ENCODE results near the gene MEGF10. TPM values are rescaled to one million over a fixed set of nuclear protein-coding genes. Genes with fewer than 3 reads are reported as not detected.

The MEGF10 gene
- total and polyA plus RNA-seq, 2 donors (not counting 1 experiment from before 2014, with no cell fraction given), result not detected

DNA sequence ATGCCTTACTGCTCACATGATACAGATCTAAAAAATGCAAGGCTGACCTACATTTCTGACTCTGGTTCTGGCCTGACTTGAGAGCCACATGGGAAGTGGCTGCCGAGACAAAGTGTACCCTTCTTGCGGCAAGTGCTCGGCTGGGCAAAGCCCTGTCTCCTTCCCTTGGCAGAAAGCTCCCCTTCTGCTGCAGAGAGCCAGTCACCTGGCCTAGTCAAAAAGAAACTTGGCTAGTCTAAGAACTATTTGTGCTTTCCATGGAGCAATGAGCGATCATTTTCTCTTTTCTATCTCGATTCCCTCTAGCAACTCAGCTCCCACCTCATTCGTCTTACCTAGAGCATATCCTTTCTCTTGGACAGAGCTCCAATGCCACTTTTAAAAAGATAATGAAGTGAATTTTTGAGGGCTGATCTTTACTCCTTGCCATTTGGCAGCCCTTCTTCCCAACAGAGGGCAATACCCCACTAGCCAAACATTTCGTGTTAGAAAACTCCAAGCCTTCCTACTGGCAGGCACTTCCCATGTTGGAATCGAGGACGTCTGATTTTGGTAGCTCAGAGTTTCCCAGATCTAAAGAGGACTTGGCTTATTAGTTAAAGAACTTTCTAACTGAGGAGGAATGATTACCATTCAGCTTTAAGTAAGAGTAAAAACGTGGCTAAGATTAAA, 118.8 kb downstream of the MEGF10 start:
- no peaks in the 10 kb centered on the region for H4K20me1 ChIP-seq (ENCODE audit: control insufficient read depth, insufficient read depth, low read length, poor library complexity, severe bottlenecking)
- Mint-ChIP-seq H3K9me3 (ENCODE audit: insufficient read depth) (no peaks in the 10 kb centered on the region), H3K27ac (no peak overlapping the region), H3K4me3 (no peak overlapping the region), H3K4me1 (peaks cover 2% of the 10 kb centered on the region), H3K27me3 (peaks cover 8% of the 10 kb centered on the region)
- ATAC-seq (ENCODE audit: low read depth) (no peak), DNase-seq (no peak)
- no peaks in the 10 kb centered on the region for H3K9me3 ChIP-seq (ENCODE audit: control extremely low read depth in 1 of 3, control insufficient read depth in 2 of 3, insufficient read depth in 1 of 3, low read length in 2 of 3)
- H3K4me3 ChIP-seq (ENCODE audit: control extremely low read depth in 1 of 5, extremely low read depth in 1 of 5, insufficient read depth in 1 of 5, low read depth in 2 of 5, low read length in 4 of 5), result no peak overlapping the region
- intact Hi-C loops (cut with micrococcal nuclease), result no loop called here
- ChIA-PET POLR2A (no interaction called here), CTCF (interaction anchor here (1.2 kb wide), 1 partner anchor 82 kb away, joined by 3 read pairs; no protein-coding TSS in a partner anchor)
- WGBS (ENCODE audit: insufficient coverage), result 97% methylated on average over 3 of the region's 10 CpGs
- H3K9ac ChIP-seq (ENCODE audit: low read length), result no peak overlapping the region
- no peak overlapping the region for H3K27ac ChIP-seq (ENCODE audit: low read length in 2 of 2)
- TF ChIP-seq, protein P1, sequence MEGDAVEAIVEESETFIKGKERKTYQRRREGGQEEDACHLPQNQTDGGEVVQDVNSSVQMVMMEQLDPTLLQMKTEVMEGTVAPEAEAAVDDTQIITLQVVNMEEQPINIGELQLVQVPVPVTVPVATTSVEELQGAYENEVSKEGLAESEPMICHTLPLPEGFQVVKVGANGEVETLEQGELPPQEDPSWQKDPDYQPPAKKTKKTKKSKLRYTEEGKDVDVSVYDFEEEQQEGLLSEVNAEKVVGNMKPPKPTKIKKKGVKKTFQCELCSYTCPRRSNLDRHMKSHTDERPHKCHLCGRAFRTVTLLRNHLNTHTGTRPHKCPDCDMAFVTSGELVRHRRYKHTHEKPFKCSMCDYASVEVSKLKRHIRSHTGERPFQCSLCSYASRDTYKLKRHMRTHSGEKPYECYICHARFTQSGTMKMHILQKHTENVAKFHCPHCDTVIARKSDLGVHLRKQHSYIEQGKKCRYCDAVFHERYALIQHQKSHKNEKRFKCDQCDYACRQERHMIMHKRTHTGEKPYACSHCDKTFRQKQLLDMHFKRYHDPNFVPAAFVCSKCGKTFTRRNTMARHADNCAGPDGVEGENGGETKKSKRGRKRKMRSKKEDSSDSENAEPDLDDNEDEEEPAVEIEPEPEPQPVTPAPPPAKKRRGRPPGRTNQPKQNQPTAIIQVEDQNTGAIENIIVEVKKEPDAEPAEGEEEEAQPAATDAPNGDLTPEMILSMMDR (IDR thresholded peaks at IDR 0.05), result no peak
- TF ChIP-seq EZH2 (IDR thresholded peaks at IDR 0.05; ENCODE audit: borderline replicate concordance, insufficient read depth, low read depth, low read length, poor library complexity, severe bottlenecking), result no peak
- no peaks in the 10 kb centered on the region for H3K27me3 ChIP-seq (replicated peaks in 1 of 4; ENCODE audit: control extremely low read depth in 1 of 4, control insufficient read depth in 3 of 4, insufficient read depth in 4 of 4, low read length in 3 of 4)
- H3K79me2 ChIP-seq (ENCODE audit: control insufficient read depth, insufficient read depth, low read length), result no peaks in the 10 kb centered on the region
- no peak overlapping the region for H3K4me2 ChIP-seq (replicated peaks; ENCODE audit: low read depth, low read length, poor library complexity, severe bottlenecking)
- no peaks in the 10 kb centered on the region for H3K4me1 ChIP-seq (ENCODE audit: control insufficient read depth in 2 of 2, insufficient read depth in 2 of 2, low read length in 2 of 2)
- H2AFZ ChIP-seq (ENCODE audit: insufficient read depth, low read depth, low read length, poor library complexity, severe bottlenecking), result no peak overlapping the region
- H3K36me3 ChIP-seq (replicated peaks in 1 of 2; ENCODE audit: control extremely low read depth in 1 of 2, control insufficient read depth in 1 of 2, extremely low read depth in 1 of 2, insufficient read depth in 2 of 2, low read length in 1 of 2), result no peaks in the 10 kb centered on the region

GRCh38 chr5:127409921-127410675, 119.5 kb downstream of the MEGF10 start:
- POLR2A ChIA-PET, result no interaction called here
- WGBS (ENCODE audit: insufficient coverage), result 96% methylated on average over 11 of the region's 15 CpGs
- peaks cover 6% of the 10 kb centered on the region for H3K27me3 Mint-ChIP-seq
- Histone ChIP-seq H3K36me3 (replicated peaks in 1 of 2; ENCODE audit: control extremely low read depth in 1 of 2, control insufficient read depth in 1 of 2, extremely low read depth in 1 of 2, insufficient read depth in 2 of 2, low read length in 1 of 2) (no peaks in the 10 kb centered on the region), H3K4me3 (ENCODE audit: control extremely low read depth in 1 of 5, extremely low read depth in 1 of 5, insufficient read depth in 1 of 5, low read depth in 2 of 5, low read length in 4 of 5) (no peak overlapping the region), H3K79me2 (ENCODE audit: control insufficient read depth, insufficient read depth, low read length) (no peaks in the 10 kb centered on the region), H4K20me1 (ENCODE audit: control insufficient read depth, insufficient read depth, low read length, poor library complexity, severe bottlenecking) (no peaks in the 10 kb centered on the region), H3K27me3 (replicated peaks in 1 of 4; ENCODE audit: control extremely low read depth in 1 of 4, control insufficient read depth in 3 of 4, insufficient read depth in 4 of 4, low read length in 3 of 4) (no peaks in the 10 kb centered on the region), H3K27ac (ENCODE audit: low read length in 2 of 2) (no peak overlapping the region), H3K9me3 (ENCODE audit: control extremely low read depth in 1 of 3, control insufficient read depth in 2 of 3, insufficient read depth in 1 of 3, low read length in 2 of 3) (no peaks in the 10 kb centered on the region), H3K9ac (ENCODE audit: low read length) (no peak overlapping the region), H3K4me1 (ENCODE audit: control insufficient read depth in 2 of 2, insufficient read depth in 2 of 2, low read length in 2 of 2) (no peaks in the 10 kb centered on the region), H3K4me2 (replicated peaks; ENCODE audit: low read depth, low read length, poor library complexity, severe bottlenecking) (no peak overlapping the region), H2AFZ (ENCODE audit: insufficient read depth, low read depth, low read length, poor library complexity, severe bottlenecking) (no peak overlapping the region)
- no peak overlapping the region for H3K27ac Mint-ChIP-seq
- intact Hi-C loops (cut with micrococcal nuclease), result no loop called here
- CTCF ChIA-PET, result no interaction called here
- DNase-seq, result no peak
- TF ChIP-seq, protein P1 (IDR thresholded peaks at IDR 0.05), result no peak
- no peak for TF ChIP-seq EZH2 (IDR thresholded peaks at IDR 0.05; ENCODE audit: borderline replicate concordance, insufficient read depth, low read depth, low read length, poor library complexity, severe bottlenecking)
- H3K4me1 Mint-ChIP-seq, result peaks cover 2% of the 10 kb centered on the region
- H3K4me3 Mint-ChIP-seq, result no peak overlapping the region
- no peak for ATAC-seq (ENCODE audit: low read depth)
- H3K9me3 Mint-ChIP-seq (ENCODE audit: insufficient read depth), result no peaks in the 10 kb centered on the region
